ENCODE results near the gene ZBTB16. TPM values are rescaled to one million over a fixed set of nuclear protein-coding genes. Genes with fewer than 3 reads are reported as not detected.

The ZBTB16 gene
- total and polyA plus RNA-seq, 4 donors = 21.4 to 224 (median 102) TPM

DNA sequence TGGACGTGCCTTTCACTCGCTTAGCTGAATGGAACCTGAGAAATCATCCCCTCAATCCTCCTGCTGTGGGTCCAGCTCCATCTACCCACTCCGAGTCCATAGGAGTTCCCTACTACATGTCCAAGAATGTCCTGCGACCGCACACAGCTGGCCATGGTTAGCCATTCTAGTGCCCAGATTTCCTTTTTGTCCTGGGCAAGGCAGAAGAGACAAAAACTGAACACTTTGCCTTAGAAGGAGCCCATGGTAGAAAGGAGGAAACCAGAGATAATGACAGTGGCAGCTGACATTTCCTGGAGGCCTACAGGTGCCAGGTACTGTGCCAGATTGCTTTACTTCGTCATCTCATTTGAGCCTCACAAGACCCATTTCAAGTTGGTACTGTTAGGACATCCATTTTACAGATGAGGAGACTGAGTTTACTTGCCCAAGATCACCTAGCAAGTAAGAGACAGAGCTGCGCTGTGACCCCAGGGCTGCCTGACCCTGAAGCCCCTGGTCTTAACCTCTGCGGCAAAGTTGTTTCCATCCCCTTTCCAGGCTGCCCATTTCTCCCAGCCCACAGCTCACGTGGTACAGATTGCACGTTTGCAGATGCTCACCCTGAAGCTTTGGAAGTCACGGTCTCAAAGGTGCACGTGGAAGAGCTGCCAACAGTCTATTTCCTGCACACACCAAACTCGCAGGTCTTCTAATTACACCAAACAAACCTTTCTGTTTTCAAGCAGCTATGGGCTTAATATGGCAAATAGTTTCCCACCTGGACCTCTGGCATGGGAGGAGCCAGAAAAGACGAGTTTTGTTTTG is 112.7 kb downstream of the ZBTB16 start:
- H3K27ac ChIP-seq (ENCODE audit: low read depth in 1 of 2, low read length in 1 of 2) = peak overlapping the region; percentile 93 to 97
- H3K36me3 ChIP-seq (ENCODE audit: control insufficient read depth in 4 of 4, insufficient read depth in 4 of 4, low read length in 4 of 4) = peaks cover 0 to 7% (median 0%) of the 10 kb centered on the region in 4 donors
- no peak overlapping the region for H3K4me3 ChIP-seq
- 67 to 71% methylated on average over 14 of the region's 14 CpGs for WGBS, 2 donors
- peaks cover 32 to 83% (median 57%) of the 10 kb centered on the region in 5 donors for H3K4me1 ChIP-seq (ENCODE audit: control insufficient read depth in 5 of 5, insufficient read depth in 5 of 5, low read length in 5 of 5)
- no peak for DNase-seq
- no peak for TF ChIP-seq CTCF (IDR thresholded peaks at IDR 0.05; ENCODE audit: control extremely low read depth, extremely low read depth)
- peak overlapping the region in 1 of 2 donors; percentile 29 for H3K9ac ChIP-seq (ENCODE audit: insufficient read depth in 1 of 2, low read length in 2 of 2)
- no peaks in the 10 kb centered on the region for H3K9me3 ChIP-seq (ENCODE audit: control insufficient read depth in 4 of 4, insufficient read depth in 3 of 4, low read length in 3 of 4)
- ATAC-seq (ENCODE audit: insufficient read depth, low FRiP score) = no peak
- H3K27me3 ChIP-seq (ENCODE audit: control insufficient read depth in 3 of 3, insufficient read depth in 3 of 3, low read length in 2 of 3) = no peaks in the 10 kb centered on the region

GRCh38 chr11:114172871-114173444 is 113.4 kb downstream of the ZBTB16 start:
- Histone ChIP-seq H3K9ac (ENCODE audit: insufficient read depth in 1 of 2, low read length in 2 of 2) (no peak overlapping the region), H3K4me3 (no peak overlapping the region), H3K27ac (ENCODE audit: low read depth in 1 of 2, low read length in 1 of 2) (peak overlapping the region; percentile 93 to 97), H3K9me3 (ENCODE audit: control insufficient read depth in 4 of 4, insufficient read depth in 3 of 4, low read length in 3 of 4) (no peaks in the 10 kb centered on the region), H3K27me3 (ENCODE audit: control insufficient read depth in 3 of 3, insufficient read depth in 3 of 3, low read length in 2 of 3) (no peaks in the 10 kb centered on the region), H3K36me3 (ENCODE audit: control insufficient read depth in 4 of 4, insufficient read depth in 4 of 4, low read length in 4 of 4) (peaks cover 0 to 7% (median 0%) of the 10 kb centered on the region in 4 donors), H3K4me1 (ENCODE audit: control insufficient read depth in 5 of 5, insufficient read depth in 5 of 5, low read length in 5 of 5) (peaks cover 30 to 84% (median 50%) of the 10 kb centered on the region in 5 donors)
- DNase-seq (no peak), ATAC-seq (ENCODE audit: insufficient read depth, low FRiP score) (no peak)
- TF ChIP-seq CTCF (IDR thresholded peaks at IDR 0.05; ENCODE audit: control extremely low read depth, extremely low read depth) = no peak
- WGBS, 2 donors = 50 to 62% methylated on average over 8 of the region's 8 CpGs

- H3K9ac ChIP-seq (ENCODE audit: insufficient read depth in 1 of 2, low read length in 2 of 2) = no peak overlapping the region
- WGBS, 2 donors = 74 to 83% methylated on average over 5 of the region's 5 CpGs
Observed at GRCh38 chr11:114173843-114174242, 114.3 kb downstream of the ZBTB16 start.

More at GRCh38 chr11:114173843-114174242, 114.3 kb downstream of the ZBTB16 start:
- TF ChIP-seq CTCF (IDR thresholded peaks at IDR 0.05; ENCODE audit: control extremely low read depth, extremely low read depth) = no peak
- no peak for DNase-seq
- Histone ChIP-seq H3K9me3 (ENCODE audit: control insufficient read depth in 4 of 4, insufficient read depth in 3 of 4, low read length in 3 of 4) (no peaks in the 10 kb centered on the region), H3K27me3 (ENCODE audit: control insufficient read depth in 3 of 3, insufficient read depth in 3 of 3, low read length in 2 of 3) (no peaks in the 10 kb centered on the region), H3K36me3 (ENCODE audit: control insufficient read depth in 4 of 4, insufficient read depth in 4 of 4, low read length in 4 of 4) (peaks cover 0 to 5% (median 0%) of the 10 kb centered on the region in 4 donors), H3K4me1 (ENCODE audit: control insufficient read depth in 5 of 5, insufficient read depth in 5 of 5, low read length in 5 of 5) (peaks cover 29 to 81% (median 47%) of the 10 kb centered on the region in 5 donors), H3K4me3 (no peak overlapping the region), H3K27ac (ENCODE audit: low read depth in 1 of 2, low read length in 1 of 2) (peak overlapping the region; percentile 60 to 97)
- no peak for ATAC-seq (ENCODE audit: insufficient read depth, low FRiP score)
